ENCODE results near the gene LRMDA. TPM values are rescaled to one million over a fixed set of nuclear protein-coding genes. Genes with fewer than 3 reads are reported as not detected.

LRMDA gene
- total RNA-seq, 3 donors from 2014 or later: 9.4 to 14.9 (median 10.3) TPM

GRCh38 chr10:75657351-75657750, 225.9 kb downstream of the LRMDA start:
- H3K9me3 ChIP-seq: no peaks in the 10 kb centered on the region
- H3K4me1 ChIP-seq (ENCODE audit: low read depth): no peaks in the 10 kb centered on the region
- no peaks in the 10 kb centered on the region for H3K36me3 ChIP-seq (ENCODE audit: low read depth)
- no peak for TF ChIP-seq CTCF (IDR thresholded peaks at IDR 0.05)
- intact Hi-C loops (cut with DNase I, micrococcal nuclease): no loop called here
- no peak for DNase-seq
- H3K4me3 ChIP-seq: no peak overlapping the region
- no peak for ATAC-seq

- no peak for TF ChIP-seq CTCF (IDR thresholded peaks at IDR 0.05)
- H3K4me3 ChIP-seq: no peak overlapping the region
- ATAC-seq: no peak
- intact Hi-C loops (cut with DNase I, micrococcal nuclease): no loop called here
- H3K4me1 ChIP-seq (ENCODE audit: low read depth): no peaks in the 10 kb centered on the region
- H3K9me3 ChIP-seq: no peaks in the 10 kb centered on the region
- no peaks in the 10 kb centered on the region for H3K36me3 ChIP-seq (ENCODE audit: low read depth)
- DNase-seq: no peak
These were observed 226.6 kb downstream of the LRMDA start for GRCh38 chr10:75658036-75658435.

DNA sequence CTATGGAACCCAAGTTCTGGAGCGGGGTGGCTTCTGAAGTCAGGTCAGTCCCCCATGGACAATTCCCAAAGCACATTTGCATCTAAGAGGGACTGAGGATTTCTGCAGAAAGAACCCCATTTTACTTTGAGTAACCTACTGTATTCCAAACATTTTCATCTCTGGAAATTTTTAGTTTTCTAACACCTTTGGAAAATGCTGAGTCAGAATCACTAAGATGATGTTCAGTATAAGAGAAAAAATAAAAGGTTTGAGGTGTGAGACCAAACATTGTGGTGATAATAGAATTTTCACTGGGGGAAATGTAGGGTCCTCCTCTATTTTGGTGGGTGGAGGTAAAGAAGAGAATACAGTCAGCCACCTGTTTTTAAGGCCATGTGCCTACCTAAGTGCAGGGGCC, 227.1 kb downstream of the LRMDA start:
- no peaks in the 10 kb centered on the region for H3K4me1 ChIP-seq (ENCODE audit: low read depth)
- intact Hi-C loops (cut with DNase I, micrococcal nuclease): no loop called here

DNA sequence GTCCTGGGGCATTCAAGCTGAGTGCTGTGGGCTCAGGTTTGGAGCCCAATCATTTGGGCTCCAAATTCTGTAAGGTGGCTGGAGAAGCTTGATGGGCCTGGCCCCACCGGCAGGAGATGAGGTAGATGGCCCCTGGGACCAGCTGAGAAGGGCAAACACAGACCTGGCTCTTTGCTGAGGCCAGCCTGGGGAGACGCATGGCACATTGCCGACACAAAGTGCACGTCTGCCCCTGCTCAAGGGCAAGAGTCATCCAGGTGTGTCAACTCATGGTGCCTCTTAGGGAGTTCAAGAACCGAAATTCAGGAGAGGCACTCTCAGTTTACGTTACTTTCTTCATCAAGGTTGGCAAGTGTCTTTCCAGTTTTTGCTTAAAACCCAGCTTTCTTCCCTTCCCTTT, 227.5 kb downstream of the LRMDA start:
- ATAC-seq (no peak), DNase-seq (no peak)
- Histone ChIP-seq H3K4me3 (no peak overlapping the region), H3K36me3 (ENCODE audit: low read depth) (no peaks in the 10 kb centered on the region), H3K9me3 (no peaks in the 10 kb centered on the region), H3K4me1 (ENCODE audit: low read depth) (no peaks in the 10 kb centered on the region)
- intact Hi-C loops (cut with DNase I, micrococcal nuclease): no loop called here
- no peak for TF ChIP-seq CTCF (IDR thresholded peaks at IDR 0.05)

More for the DNA sequence above, 227.1 kb downstream of the LRMDA start:
- Histone ChIP-seq H3K36me3 (ENCODE audit: low read depth) (no peaks in the 10 kb centered on the region), H3K4me3 (no peak overlapping the region), H3K9me3 (no peaks in the 10 kb centered on the region)
- no peak for ATAC-seq
- DNase-seq: no peak
- TF ChIP-seq CTCF (IDR thresholded peaks at IDR 0.05): no peak

DNA sequence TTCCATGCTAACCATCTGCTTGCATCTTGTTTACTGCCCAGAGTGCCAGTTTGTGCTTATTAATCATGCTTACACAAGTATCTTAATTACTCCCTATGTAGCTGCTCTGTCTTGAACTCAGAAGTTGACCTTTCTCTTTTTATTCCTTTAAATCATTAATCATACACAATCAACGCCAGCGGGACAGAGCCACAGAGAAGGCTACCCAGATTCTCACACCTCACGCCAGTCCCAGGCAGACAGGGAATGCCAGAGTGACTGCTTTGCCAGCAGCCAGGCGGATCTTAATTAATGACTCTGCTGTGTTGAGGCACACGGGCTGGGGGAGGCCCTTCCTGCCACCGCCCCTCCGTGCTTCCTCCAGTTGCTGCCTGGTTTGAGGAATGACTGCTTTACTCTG, 229.4 kb downstream of the LRMDA start:
- DNase-seq (no peak), ATAC-seq (no peak)
- Histone ChIP-seq H3K36me3 (ENCODE audit: low read depth) (no peaks in the 10 kb centered on the region), H3K9me3 (no peaks in the 10 kb centered on the region), H3K4me1 (ENCODE audit: low read depth) (no peaks in the 10 kb centered on the region), H3K4me3 (no peak overlapping the region)
- no peak for TF ChIP-seq CTCF (IDR thresholded peaks at IDR 0.05)
- intact Hi-C loops (cut with DNase I, micrococcal nuclease): no loop called here

DNA sequence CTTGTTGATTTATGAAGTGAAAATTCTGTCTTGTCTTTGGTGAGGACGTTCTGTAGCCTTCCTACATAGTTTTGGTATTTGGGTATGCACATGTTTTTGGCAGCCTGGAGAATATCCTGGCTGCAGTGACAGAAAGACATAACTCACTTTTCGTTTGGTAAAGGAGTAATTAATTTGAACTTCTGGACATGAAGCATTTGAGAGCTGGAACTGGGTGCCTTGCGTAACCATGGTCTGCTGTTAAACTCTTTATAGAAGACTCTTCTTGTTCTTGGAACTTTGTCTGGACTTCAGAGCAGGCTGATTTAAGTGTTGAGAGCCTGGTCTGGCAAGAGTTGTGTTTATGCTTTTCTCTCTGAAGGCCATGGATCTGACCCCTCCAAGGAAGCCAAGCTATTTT, 231.3 kb downstream of the LRMDA start:
- intact Hi-C loops (cut with DNase I, micrococcal nuclease): no loop called here
- TF ChIP-seq CTCF (IDR thresholded peaks at IDR 0.05): no peak
- no peak overlapping the region for H3K4me3 ChIP-seq
- H3K4me1 ChIP-seq (ENCODE audit: low read depth): no peaks in the 10 kb centered on the region
- no peaks in the 10 kb centered on the region for H3K9me3 ChIP-seq
- DNase-seq: peak in 1 of 3 donors; percentile 33
- ATAC-seq: peak; percentile 44
- H3K36me3 ChIP-seq (ENCODE audit: low read depth): no peaks in the 10 kb centered on the region

All from mucosa of descending colon (tissue), 3 donors.